Measurements from ENCODE around the gene KSR1. TPM values are rescaled to one million over a fixed set of nuclear protein-coding genes. Genes with fewer than 3 reads are reported as not detected.

Gene KSR1
- polyA plus RNA-seq, 1 experiment = 28.2 TPM

DNA sequence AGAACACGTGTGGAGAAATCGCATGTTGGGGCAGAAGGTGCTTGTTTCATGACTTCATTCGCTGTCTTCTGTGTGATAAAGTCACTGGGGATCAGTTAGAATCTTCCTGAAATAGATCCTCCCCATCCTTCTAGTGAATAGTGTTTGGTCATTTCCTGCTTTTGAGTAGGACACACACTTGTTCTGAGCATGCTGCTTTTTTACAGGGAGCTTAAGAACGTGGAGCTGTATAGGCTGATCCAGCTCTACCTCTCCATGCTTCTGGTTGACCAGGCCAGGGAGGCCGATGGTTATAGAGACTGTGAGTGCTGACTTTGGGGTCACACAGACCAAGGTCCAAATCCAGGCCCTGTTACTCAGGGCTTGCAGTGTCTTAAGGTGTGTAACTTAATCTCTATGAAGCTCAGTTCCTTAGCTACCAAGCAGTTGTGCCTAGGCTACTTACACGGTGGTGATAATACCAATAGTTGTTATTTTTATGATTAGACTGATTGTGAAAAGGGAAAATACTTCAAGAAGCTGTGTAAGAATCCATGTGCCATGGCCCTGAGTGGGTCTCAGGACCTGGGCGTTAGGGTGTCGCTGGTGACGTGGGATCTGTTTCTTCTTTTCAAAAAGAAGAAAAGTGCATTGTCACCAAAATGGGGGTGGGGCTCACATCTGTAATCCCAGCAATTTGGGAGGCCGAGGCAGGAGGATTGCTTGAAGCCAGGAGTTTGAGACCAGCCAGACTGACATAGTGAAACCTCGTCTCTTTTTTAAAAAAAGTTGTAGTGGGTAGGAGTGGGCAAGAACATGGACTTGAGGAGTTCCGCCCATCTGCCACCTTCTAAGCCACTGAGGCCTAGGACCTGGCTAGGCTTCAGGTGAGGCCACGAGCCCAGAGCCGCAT is 110.7 kb downstream of the KSR1 start:
- H3K27me3 ChIP-seq (ENCODE audit: control insufficient read depth, insufficient read depth, low read length) = no peaks in the 10 kb centered on the region
- H3K9me3 ChIP-seq (ENCODE audit: control insufficient read depth, insufficient read depth, low read length) = no peaks in the 10 kb centered on the region
- TF ChIP-seq, protein P1, sequence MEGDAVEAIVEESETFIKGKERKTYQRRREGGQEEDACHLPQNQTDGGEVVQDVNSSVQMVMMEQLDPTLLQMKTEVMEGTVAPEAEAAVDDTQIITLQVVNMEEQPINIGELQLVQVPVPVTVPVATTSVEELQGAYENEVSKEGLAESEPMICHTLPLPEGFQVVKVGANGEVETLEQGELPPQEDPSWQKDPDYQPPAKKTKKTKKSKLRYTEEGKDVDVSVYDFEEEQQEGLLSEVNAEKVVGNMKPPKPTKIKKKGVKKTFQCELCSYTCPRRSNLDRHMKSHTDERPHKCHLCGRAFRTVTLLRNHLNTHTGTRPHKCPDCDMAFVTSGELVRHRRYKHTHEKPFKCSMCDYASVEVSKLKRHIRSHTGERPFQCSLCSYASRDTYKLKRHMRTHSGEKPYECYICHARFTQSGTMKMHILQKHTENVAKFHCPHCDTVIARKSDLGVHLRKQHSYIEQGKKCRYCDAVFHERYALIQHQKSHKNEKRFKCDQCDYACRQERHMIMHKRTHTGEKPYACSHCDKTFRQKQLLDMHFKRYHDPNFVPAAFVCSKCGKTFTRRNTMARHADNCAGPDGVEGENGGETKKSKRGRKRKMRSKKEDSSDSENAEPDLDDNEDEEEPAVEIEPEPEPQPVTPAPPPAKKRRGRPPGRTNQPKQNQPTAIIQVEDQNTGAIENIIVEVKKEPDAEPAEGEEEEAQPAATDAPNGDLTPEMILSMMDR (IDR thresholded peaks at IDR 0.05; ENCODE audit: low read depth, low read length) = no peak
- CTCF ChIA-PET = interaction anchor here (0.5 kb wide), 1 partner anchor 315 kb away, joined by 5 read pairs; no protein-coding TSS in a partner anchor
- H3K27ac ChIP-seq (ENCODE audit: low read depth, low read length) = peak overlapping the region; percentile 61
- POLR2A ChIA-PET = no interaction called here
- no peak for DNase-seq (ENCODE audit: low read depth, low spot score)
- no peak overlapping the region for H3K4me3 ChIP-seq (ENCODE audit: low read depth, low read length)

DNA sequence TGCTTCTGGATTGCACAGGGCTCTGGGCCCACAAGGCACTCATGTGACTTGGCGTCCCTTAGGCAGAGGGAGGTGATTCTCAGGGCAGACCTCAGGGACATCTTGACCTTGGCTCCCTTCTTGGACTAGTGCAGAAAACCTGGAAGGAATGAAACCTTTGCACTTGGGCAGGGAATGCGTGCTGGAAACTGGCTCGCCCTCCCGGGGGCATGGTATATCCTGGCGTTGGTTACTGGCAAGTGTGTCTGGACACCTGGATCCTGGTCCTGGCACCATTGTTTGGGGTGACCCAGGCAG is 111.3 kb downstream of the KSR1 start:
- POLR2A ChIA-PET = interaction anchor here (0.6 kb wide), 1 partner anchor 8 kb away, joined by 3 read pairs; no protein-coding TSS in a partner anchor
- TF ChIP-seq, protein P1 (IDR thresholded peaks at IDR 0.05; ENCODE audit: low read depth, low read length) = no peak
- H3K27ac ChIP-seq (ENCODE audit: low read depth, low read length) = no peak overlapping the region
- no peak overlapping the region for H3K4me3 ChIP-seq (ENCODE audit: low read depth, low read length)
- no peaks in the 10 kb centered on the region for H3K27me3 ChIP-seq (ENCODE audit: control insufficient read depth, insufficient read depth, low read length)
- no peak for DNase-seq (ENCODE audit: low read depth, low spot score)
- CTCF ChIA-PET = no interaction called here
- no peaks in the 10 kb centered on the region for H3K9me3 ChIP-seq (ENCODE audit: control insufficient read depth, insufficient read depth, low read length)

DNA sequence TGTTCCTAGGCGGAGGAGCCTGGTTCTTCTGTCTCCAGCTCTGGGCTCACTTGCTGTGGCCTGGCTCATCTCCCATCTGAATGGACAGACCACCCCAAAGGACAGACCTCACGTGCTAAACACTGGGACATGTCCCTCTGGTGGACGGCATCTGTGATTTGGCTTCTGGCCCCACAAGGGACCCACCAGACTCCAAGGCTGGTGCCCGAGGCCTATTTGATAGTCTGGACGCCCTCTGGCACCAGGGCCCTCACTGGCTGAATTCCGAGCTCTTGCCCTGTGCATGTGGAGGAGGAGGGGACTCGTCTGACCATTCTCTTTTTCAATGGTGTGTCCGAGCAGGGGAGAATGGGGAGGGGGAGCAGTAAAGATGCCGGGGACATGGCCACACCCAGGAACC is 112.0 kb downstream of the KSR1 start:
- TF ChIP-seq, protein P1 (IDR thresholded peaks at IDR 0.05; ENCODE audit: low read depth, low read length) = no peak
- DNase-seq (ENCODE audit: low read depth, low spot score) = no peak
- Histone ChIP-seq H3K9me3 (ENCODE audit: control insufficient read depth, insufficient read depth, low read length) (no peaks in the 10 kb centered on the region), H3K27ac (ENCODE audit: low read depth, low read length) (no peak overlapping the region), H3K4me3 (ENCODE audit: low read depth, low read length) (no peak overlapping the region), H3K27me3 (ENCODE audit: control insufficient read depth, insufficient read depth, low read length) (no peaks in the 10 kb centered on the region)
- CTCF ChIA-PET = interaction anchor here (0.5 to 1.4 kb wide), 3 partner anchors 31 to 112 kb away, joined by 3 to 4 read pairs (median 3); partner anchors contain the start of gene KSR1
- POLR2A ChIA-PET = interaction anchor here (0.6 kb wide), 1 partner anchor 55 kb away, joined by 3 read pairs; no protein-coding TSS in a partner anchor

DNA sequence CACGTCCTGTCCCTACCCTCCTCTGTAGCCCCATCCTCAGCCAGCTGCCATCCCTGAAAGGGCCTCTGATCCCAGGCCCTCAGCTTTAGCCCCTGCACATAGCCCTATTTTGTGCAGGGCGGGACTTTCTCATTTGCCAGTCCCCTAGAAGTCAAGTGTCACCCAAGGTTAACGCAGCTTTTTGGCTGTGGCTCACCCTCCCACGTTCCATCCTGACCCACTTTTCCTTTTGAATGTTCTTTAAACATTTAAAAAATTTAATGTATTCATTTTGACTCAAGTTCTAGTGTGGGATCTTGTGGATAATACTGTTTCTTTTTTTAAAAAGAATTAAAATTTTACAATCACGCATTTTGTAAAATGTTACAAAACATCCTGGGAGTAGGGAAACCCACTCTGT is 112.6 kb downstream of the KSR1 start:
- H3K27ac ChIP-seq (ENCODE audit: low read depth, low read length) = no peak overlapping the region
- ChIA-PET POLR2A (interaction anchor here (0.6 kb wide), 1 partner anchor 56 kb away, joined by 3 read pairs; no protein-coding TSS in a partner anchor), CTCF (interaction anchor here (0.9 to 1.4 kb wide), 3 partner anchors 31 to 113 kb away, joined by 3 to 4 read pairs (median 3); partner anchors contain the start of gene KSR1)
- DNase-seq (ENCODE audit: low read depth, low spot score) = no peak
- TF ChIP-seq, protein P1 (IDR thresholded peaks at IDR 0.05; ENCODE audit: low read depth, low read length) = no peak
- H3K4me3 ChIP-seq (ENCODE audit: low read depth, low read length) = no peak overlapping the region
- H3K27me3 ChIP-seq (ENCODE audit: control insufficient read depth, insufficient read depth, low read length) = no peaks in the 10 kb centered on the region
- H3K9me3 ChIP-seq (ENCODE audit: control insufficient read depth, insufficient read depth, low read length) = no peaks in the 10 kb centered on the region

DNA sequence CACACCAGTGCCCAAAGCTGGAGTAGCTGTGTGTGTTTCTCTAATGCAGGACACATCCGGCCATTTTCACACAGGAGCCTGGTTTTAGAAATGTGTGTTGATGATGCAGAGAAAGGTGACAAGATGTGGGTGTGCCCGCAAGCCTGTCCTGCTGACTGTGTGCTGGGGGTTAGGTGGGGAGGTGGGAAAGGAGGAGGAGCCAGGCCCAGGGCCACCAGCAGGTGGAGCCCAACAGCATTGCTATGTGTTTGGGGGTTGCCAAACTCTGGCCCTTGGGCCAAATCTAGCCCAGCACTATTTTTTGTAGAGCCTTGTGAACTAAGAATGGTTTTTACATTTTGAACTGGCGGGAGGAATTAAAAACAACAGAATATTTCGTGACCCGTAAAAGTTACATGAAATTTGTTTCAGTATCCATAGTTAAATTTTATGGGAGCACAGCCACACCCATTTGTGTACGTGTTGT is 113.0 kb downstream of the KSR1 start:
- no peak for DNase-seq (ENCODE audit: low read depth, low spot score)
- no peak overlapping the region for H3K27ac ChIP-seq (ENCODE audit: low read depth, low read length)
- ChIA-PET CTCF (interaction anchor here (0.9 to 1.4 kb wide), 5 partner anchors 20 to 113 kb away, joined by 3 to 4 read pairs (median 3); partner anchors contain the start of gene KSR1), POLR2A (no interaction called here)
- no peaks in the 10 kb centered on the region for H3K27me3 ChIP-seq (ENCODE audit: control insufficient read depth, insufficient read depth, low read length)
- no peak overlapping the region for H3K4me3 ChIP-seq (ENCODE audit: low read depth, low read length)
- no peaks in the 10 kb centered on the region for H3K9me3 ChIP-seq (ENCODE audit: control insufficient read depth, insufficient read depth, low read length)
- TF ChIP-seq, protein P1 (IDR thresholded peaks at IDR 0.05; ENCODE audit: low read depth, low read length) = peak; percentile 66

Measured in AG04450 (cell line).